ENCODE results near the gene CLASP1. TPM values are rescaled to one million over a fixed set of nuclear protein-coding genes. Genes with fewer than 3 reads are reported as not detected.
A peak's percentile ranks its signal among the peaks of the same experiment; 100 is the strongest.

Gene CLASP1
- 17.6 TPM for polyA plus RNA-seq (2013, experiment 1 of 2)
- 17.0 TPM for polyA plus RNA-seq (2013, experiment 2 of 2)

DNA sequence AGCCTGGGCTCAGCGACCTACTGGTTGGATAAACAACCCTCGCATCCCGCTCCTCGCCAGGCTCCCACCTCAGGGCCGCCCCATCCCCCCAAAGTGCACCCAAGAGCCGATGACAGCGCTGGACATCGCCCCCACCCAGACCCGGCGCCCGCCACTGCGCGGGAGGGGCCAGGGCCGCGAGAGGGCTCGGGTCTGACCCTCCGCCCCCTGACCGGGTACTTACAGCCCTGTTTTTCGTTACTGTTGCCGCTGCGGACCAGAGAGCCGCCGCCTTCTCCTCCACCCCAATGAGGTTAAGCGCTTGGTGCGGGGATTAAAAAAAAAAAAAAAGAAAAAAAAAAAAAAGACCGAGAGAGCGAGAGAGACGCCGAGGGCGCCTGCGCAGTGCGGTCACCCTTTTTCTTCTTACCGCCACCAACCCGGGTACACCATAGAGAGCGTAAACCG is at the start of gene CLASP1:
Gene CLASP1 (minus strand): TSS at position 314 of the 447 bp plus-strand sequence. CDS start 43,567 bp downstream, outside the sequence.
- Histone ChIP-seq H3K27ac (ENCODE audit: low read depth, low read length) (peak within 1 kb of the TSS; percentile 96), H3K56ac (ENCODE audit: low read length) (peak within 1 kb of the TSS; percentile 99), H3K79me2 (ENCODE audit: control insufficient read depth, insufficient read depth, low read length) (peaks cover 34% of the 10 kb centered on the region), H3K36me3 (ENCODE audit: control insufficient read depth, insufficient read depth, low read length) (no peaks in the 10 kb centered on the region), H3K79me1 (ENCODE audit: low read length) (peaks cover 6% of the 10 kb centered on the region), H3K4ac (ENCODE audit: low read depth, low read length) (peak within 1 kb of the TSS; percentile 76), H3K9ac (ENCODE audit: low read length) (peak within 1 kb of the TSS; percentile 98), H3K4me2 (ENCODE audit: low read length) (peak within 1 kb of the TSS; percentile 21), H3K18ac (ENCODE audit: low read length) (peak within 1 kb of the TSS; percentile 85), H2AK5ac (ENCODE audit: low read length) (no peak within 1 kb of the TSS), H2BK120ac (ENCODE audit: low read depth, low read length) (peak within 1 kb of the TSS; percentile 52), H4K8ac (ENCODE audit: low read depth, low read length) (peak within 1 kb of the TSS; percentile 30), H3K27me3 (ENCODE audit: insufficient read depth, low read length, poor library complexity) (no peaks in the 10 kb centered on the region), H3K23ac (ENCODE audit: low read length) (no peak within 1 kb of the TSS), H3K4me1 (ENCODE audit: control insufficient read depth, low read depth, low read length) (no peaks in the 10 kb centered on the region), H2BK15ac (replicated peaks; ENCODE audit: low read depth) (no peak within 1 kb of the TSS), H3K4me3 (ENCODE audit: low read length) (peak within 1 kb of the TSS; percentile 97), H4K5ac (ENCODE audit: low read length) (peak within 1 kb of the TSS; percentile 93), H2BK5ac (ENCODE audit: low read length) (peak within 1 kb of the TSS; percentile 76)
- DNase-seq: no peak
- WGBS (ENCODE audit: extremely low coverage, insufficient coverage, low lambda C conversion rate): no CpG with 5 or more reads among the region's 36 CpGs

DNA sequence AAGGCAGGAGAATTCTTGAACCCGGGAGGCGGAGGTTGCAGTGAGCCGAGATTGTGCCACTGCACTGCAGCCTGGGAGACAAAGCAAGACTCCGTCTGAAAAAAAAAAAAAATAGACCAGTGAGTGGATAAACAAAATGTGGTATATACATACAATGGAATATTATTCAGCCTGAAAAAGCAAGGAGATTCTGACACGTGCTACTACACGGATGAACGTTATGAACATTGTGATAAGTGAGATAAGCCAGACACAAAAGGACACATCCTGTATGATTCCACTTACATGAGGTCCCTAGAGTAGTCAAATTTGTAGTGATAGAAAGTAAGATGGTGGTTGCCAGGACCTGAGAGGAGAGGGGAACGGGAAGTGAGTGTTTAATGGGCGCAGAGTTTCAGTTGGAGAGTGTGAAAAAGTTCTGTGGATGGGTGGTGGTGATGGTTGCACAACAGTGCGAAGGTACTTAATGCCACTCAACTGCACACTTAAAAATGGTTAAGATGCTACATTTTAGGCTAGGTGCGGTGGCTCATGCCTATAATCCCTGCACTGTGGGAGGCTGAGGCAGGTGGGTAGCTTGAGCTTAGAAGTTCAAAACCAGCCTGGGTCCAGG is 49.2 kb upstream of the CLASP1 start:
- Histone ChIP-seq H3K4me3 (ENCODE audit: low read length) (no peak overlapping the region), H3K23ac (ENCODE audit: low read length) (no peak overlapping the region), H3K4me2 (ENCODE audit: low read length) (no peak overlapping the region), H3K27ac (ENCODE audit: low read depth, low read length) (no peak overlapping the region), H3K56ac (ENCODE audit: low read length) (no peak overlapping the region), H2BK120ac (ENCODE audit: low read depth, low read length) (no peak overlapping the region), H3K79me2 (ENCODE audit: control insufficient read depth, insufficient read depth, low read length) (no peaks in the 10 kb centered on the region), H4K5ac (ENCODE audit: low read length) (no peak overlapping the region), H4K8ac (ENCODE audit: low read depth, low read length) (no peak overlapping the region), H2BK15ac (replicated peaks; ENCODE audit: low read depth) (no peak overlapping the region), H2BK5ac (ENCODE audit: low read length) (no peak overlapping the region), H2AK5ac (ENCODE audit: low read length) (no peak overlapping the region), H3K79me1 (ENCODE audit: low read length) (no peaks in the 10 kb centered on the region), H3K18ac (ENCODE audit: low read length) (no peak overlapping the region), H3K36me3 (ENCODE audit: control insufficient read depth, insufficient read depth, low read length) (no peaks in the 10 kb centered on the region), H3K27me3 (ENCODE audit: insufficient read depth, low read length, poor library complexity) (no peaks in the 10 kb centered on the region), H3K4me1 (ENCODE audit: control insufficient read depth, low read depth, low read length) (no peaks in the 10 kb centered on the region), H3K4ac (ENCODE audit: low read depth, low read length) (no peak overlapping the region), H3K9ac (ENCODE audit: low read length) (no peak overlapping the region)
- DNase-seq: no peak
- WGBS (ENCODE audit: extremely low coverage, insufficient coverage, low lambda C conversion rate): no CpG with 5 or more reads among the region's 11 CpGs

DNA sequence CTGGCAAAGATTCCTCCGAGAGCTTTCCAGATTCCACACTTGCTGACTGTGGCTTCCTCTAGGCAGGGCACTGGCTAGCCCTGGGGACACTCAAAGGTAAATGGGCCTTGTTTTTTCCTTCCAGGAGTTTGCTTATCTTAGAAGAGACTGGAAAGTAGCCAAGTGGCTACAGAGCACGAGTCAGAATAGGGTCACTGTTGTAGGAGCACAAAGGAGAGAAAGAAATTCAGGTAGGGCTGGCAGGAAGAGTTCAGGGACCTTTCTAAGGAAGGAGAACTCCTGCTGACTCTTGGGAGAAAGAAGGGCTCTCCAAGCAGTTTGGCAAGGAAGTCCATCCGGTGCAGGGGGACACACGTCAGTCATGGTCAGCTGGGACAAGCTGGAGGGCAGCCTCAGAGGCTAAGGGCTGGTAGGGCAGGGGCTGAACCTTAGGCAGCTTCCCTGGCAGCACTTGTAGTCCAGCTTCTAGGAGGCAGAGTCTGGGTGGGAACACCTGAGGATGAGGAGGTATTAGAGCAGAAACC is 47.9 kb upstream of the CLASP1 start:
- H3K18ac ChIP-seq (ENCODE audit: low read length): no peak overlapping the region
- H3K79me2 ChIP-seq (ENCODE audit: control insufficient read depth, insufficient read depth, low read length): no peaks in the 10 kb centered on the region
- H3K4me1 ChIP-seq (ENCODE audit: control insufficient read depth, low read depth, low read length): no peaks in the 10 kb centered on the region

DNA sequence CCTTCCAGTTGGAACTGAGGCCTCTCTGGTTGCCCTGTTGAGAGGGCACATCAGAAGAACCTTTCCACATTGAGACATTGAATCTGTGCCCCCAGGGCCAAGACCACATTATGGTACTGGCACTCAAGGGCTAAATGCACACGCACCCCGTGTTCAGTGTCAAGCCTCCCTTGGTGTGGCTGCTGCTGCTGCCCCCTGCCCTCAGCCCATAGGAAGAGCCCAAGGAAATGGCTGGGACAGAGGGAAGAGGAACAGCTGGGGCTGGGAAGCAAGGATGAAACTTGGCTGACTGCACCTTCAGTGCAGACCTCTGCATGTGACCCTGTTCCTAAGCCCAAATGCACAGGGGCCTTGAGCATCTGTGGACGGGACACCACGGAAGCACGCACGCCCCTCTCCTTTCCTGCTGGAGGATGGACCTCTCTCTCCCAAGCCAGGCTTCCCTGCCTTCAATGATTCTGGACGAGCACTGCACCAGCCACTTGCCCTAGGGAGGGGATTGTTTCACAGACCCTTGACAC is 47.2 kb upstream of the CLASP1 start:
- DNase-seq: peak; percentile 33
- H3K79me1 ChIP-seq (ENCODE audit: low read length): no peaks in the 10 kb centered on the region
- no peak overlapping the region for H3K23ac ChIP-seq (ENCODE audit: low read length)
- no peak overlapping the region for H2BK120ac ChIP-seq (ENCODE audit: low read depth, low read length)
- H3K9ac ChIP-seq (ENCODE audit: low read length): no peak overlapping the region
- no peak overlapping the region for H4K8ac ChIP-seq (ENCODE audit: low read depth, low read length)
- H3K36me3 ChIP-seq (ENCODE audit: control insufficient read depth, insufficient read depth, low read length): no peaks in the 10 kb centered on the region
- H2BK15ac ChIP-seq (replicated peaks; ENCODE audit: low read depth): no peak overlapping the region
- no CpG with 5 or more reads among the region's 7 CpGs for WGBS (ENCODE audit: extremely low coverage, insufficient coverage, low lambda C conversion rate)
- H4K5ac ChIP-seq (ENCODE audit: low read length): no peak overlapping the region
- no peak overlapping the region for H3K18ac ChIP-seq (ENCODE audit: low read length)
- H2AK5ac ChIP-seq (ENCODE audit: low read length): no peak overlapping the region
- H3K4me3 ChIP-seq (ENCODE audit: low read length): no peak overlapping the region
- H3K79me2 ChIP-seq (ENCODE audit: control insufficient read depth, insufficient read depth, low read length): no peaks in the 10 kb centered on the region
- no peak overlapping the region for H3K56ac ChIP-seq (ENCODE audit: low read length)
- no peak overlapping the region for H3K4me2 ChIP-seq (ENCODE audit: low read length)
- no peak overlapping the region for H2BK5ac ChIP-seq (ENCODE audit: low read length)
- H3K4ac ChIP-seq (ENCODE audit: low read depth, low read length): no peak overlapping the region
- H3K27ac ChIP-seq (ENCODE audit: low read depth, low read length): no peak overlapping the region
- H3K27me3 ChIP-seq (ENCODE audit: insufficient read depth, low read length, poor library complexity): no peaks in the 10 kb centered on the region
- H3K4me1 ChIP-seq (ENCODE audit: control insufficient read depth, low read depth, low read length): no peaks in the 10 kb centered on the region

More for the DNA sequence above, 47.9 kb upstream of the CLASP1 start:
- Histone ChIP-seq H2BK120ac (ENCODE audit: low read depth, low read length) (no peak overlapping the region), H3K23ac (ENCODE audit: low read length) (no peak overlapping the region), H3K27me3 (ENCODE audit: insufficient read depth, low read length, poor library complexity) (no peaks in the 10 kb centered on the region), H3K4me3 (ENCODE audit: low read length) (no peak overlapping the region), H2AK5ac (ENCODE audit: low read length) (no peak overlapping the region), H3K56ac (ENCODE audit: low read length) (no peak overlapping the region), H2BK5ac (ENCODE audit: low read length) (no peak overlapping the region), H4K8ac (ENCODE audit: low read depth, low read length) (no peak overlapping the region), H3K36me3 (ENCODE audit: control insufficient read depth, insufficient read depth, low read length) (no peaks in the 10 kb centered on the region), H3K27ac (ENCODE audit: low read depth, low read length) (no peak overlapping the region), H3K4me2 (ENCODE audit: low read length) (no peak overlapping the region), H4K5ac (ENCODE audit: low read length) (no peak overlapping the region), H3K4ac (ENCODE audit: low read depth, low read length) (no peak overlapping the region), H3K9ac (ENCODE audit: low read length) (no peak overlapping the region), H3K79me1 (ENCODE audit: low read length) (no peaks in the 10 kb centered on the region), H2BK15ac (replicated peaks; ENCODE audit: low read depth) (no peak overlapping the region)
- no peak for DNase-seq
- WGBS (ENCODE audit: extremely low coverage, insufficient coverage, low lambda C conversion rate): no CpG with 5 or more reads among the region's 4 CpGs

DNA sequence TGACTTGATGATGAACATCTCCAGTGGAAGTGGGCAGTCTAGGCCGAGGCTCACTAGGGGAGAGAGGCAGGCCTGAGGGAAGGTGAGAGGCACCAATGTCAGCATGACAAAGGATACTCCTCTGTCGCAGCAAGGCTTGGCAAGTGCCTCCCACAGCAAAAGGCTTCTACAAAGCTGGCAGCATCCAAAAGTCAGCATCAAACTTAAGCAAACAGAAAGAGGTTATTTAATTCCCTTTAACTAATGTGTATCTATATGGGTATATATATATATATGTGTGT is 45.8 kb upstream of the CLASP1 start:
- Histone ChIP-seq H4K8ac (ENCODE audit: low read depth, low read length) (no peak overlapping the region), H3K79me1 (ENCODE audit: low read length) (no peaks in the 10 kb centered on the region), H4K5ac (ENCODE audit: low read length) (no peak overlapping the region), H3K79me2 (ENCODE audit: control insufficient read depth, insufficient read depth, low read length) (no peaks in the 10 kb centered on the region), H3K4me3 (ENCODE audit: low read length) (no peak overlapping the region), H2BK5ac (ENCODE audit: low read length) (no peak overlapping the region), H3K4ac (ENCODE audit: low read depth, low read length) (no peak overlapping the region), H3K9ac (ENCODE audit: low read length) (no peak overlapping the region), H3K23ac (ENCODE audit: low read length) (no peak overlapping the region), H2AK5ac (ENCODE audit: low read length) (no peak overlapping the region), H3K36me3 (ENCODE audit: control insufficient read depth, insufficient read depth, low read length) (no peaks in the 10 kb centered on the region), H3K27ac (ENCODE audit: low read depth, low read length) (no peak overlapping the region), H3K18ac (ENCODE audit: low read length) (no peak overlapping the region), H3K27me3 (ENCODE audit: insufficient read depth, low read length, poor library complexity) (no peaks in the 10 kb centered on the region), H2BK15ac (replicated peaks; ENCODE audit: low read depth) (no peak overlapping the region), H3K4me1 (ENCODE audit: control insufficient read depth, low read depth, low read length) (no peaks in the 10 kb centered on the region), H2BK120ac (ENCODE audit: low read depth, low read length) (no peak overlapping the region), H3K4me2 (ENCODE audit: low read length) (no peak overlapping the region), H3K56ac (ENCODE audit: low read length) (no peak overlapping the region)
- WGBS (ENCODE audit: extremely low coverage, insufficient coverage, low lambda C conversion rate): no CpG with 5 or more reads among the region's 2 CpGs
- DNase-seq: no peak

Measured in mesendoderm (in vitro differentiated cells).